ENCODE data around the gene GCG.

The GCG gene

DNA sequence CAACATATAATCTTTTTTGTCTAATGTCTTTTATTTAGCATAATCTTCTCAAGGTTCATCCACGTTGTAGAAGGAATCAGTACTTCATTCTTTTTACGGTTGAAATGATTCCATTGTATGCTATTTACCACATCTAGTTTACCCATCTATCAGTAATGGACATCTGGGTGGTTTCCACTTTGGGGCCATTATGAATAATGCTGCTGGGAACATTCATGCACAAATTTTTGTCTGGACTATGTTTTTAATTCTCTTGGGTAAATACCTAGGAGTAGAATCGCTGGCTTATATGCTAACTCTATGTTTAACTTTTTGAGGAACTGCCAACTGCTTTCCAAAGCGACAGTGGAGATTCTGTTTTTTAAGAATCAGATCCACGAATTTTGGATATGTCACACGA lies 7.4 kb upstream of the GCG start:
- TF ChIP-seq CTCF (IDR thresholded peaks at IDR 0.05; ENCODE audit: insufficient read depth, low read length) (no peak), SPI1 (IDR thresholded peaks at IDR 0.05; ENCODE audit: borderline replicate concordance, low read depth) (no peak), POLR2AphosphoS5 (IDR thresholded peaks at IDR 0.05; ENCODE audit: low read depth) (no peak)
- no peak for DNase-seq (ENCODE audit: low read depth in 1 of 2, low spot score in 1 of 2)
- Histone ChIP-seq H3K27me3 (ENCODE audit: insufficient read depth, poor library complexity, severe bottlenecking) (peaks cover 8% of the 10 kb centered on the region), H3K27ac (replicated peaks) (no peak overlapping the region), H3K4me3 (replicated peaks; ENCODE audit: insufficient read depth, low read length) (no peak overlapping the region)

DNA sequence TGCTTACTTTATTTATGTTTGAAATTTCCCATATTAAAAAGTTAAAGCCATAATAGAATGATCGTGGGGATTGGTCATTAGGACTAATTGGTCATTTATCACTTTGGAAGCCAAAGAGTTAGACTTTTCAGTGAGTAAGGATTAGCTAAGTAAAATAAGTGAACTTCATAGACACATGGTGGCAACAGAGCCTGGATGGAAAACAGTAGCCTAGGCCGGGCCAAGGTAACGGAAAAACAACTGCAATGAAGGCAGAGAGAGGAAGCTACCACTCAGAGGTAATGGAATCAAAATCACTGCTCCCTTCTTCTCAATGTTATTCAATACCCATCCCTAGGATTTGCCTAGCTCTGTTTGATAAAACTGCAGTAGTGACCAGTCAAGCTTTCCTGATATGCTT lies 4.1 kb upstream of the GCG start:
- TF ChIP-seq SPI1 (IDR thresholded peaks at IDR 0.05; ENCODE audit: borderline replicate concordance, low read depth) (no peak), GABPA (IDR thresholded peaks at IDR 0.05; ENCODE audit: low read depth) (no peak), CTCF (IDR thresholded peaks at IDR 0.05; ENCODE audit: insufficient read depth, low read length) (no peak), POLR2AphosphoS5 (IDR thresholded peaks at IDR 0.05; ENCODE audit: low read depth) (no peak)
- TF ChIP-seq, protein P1, sequence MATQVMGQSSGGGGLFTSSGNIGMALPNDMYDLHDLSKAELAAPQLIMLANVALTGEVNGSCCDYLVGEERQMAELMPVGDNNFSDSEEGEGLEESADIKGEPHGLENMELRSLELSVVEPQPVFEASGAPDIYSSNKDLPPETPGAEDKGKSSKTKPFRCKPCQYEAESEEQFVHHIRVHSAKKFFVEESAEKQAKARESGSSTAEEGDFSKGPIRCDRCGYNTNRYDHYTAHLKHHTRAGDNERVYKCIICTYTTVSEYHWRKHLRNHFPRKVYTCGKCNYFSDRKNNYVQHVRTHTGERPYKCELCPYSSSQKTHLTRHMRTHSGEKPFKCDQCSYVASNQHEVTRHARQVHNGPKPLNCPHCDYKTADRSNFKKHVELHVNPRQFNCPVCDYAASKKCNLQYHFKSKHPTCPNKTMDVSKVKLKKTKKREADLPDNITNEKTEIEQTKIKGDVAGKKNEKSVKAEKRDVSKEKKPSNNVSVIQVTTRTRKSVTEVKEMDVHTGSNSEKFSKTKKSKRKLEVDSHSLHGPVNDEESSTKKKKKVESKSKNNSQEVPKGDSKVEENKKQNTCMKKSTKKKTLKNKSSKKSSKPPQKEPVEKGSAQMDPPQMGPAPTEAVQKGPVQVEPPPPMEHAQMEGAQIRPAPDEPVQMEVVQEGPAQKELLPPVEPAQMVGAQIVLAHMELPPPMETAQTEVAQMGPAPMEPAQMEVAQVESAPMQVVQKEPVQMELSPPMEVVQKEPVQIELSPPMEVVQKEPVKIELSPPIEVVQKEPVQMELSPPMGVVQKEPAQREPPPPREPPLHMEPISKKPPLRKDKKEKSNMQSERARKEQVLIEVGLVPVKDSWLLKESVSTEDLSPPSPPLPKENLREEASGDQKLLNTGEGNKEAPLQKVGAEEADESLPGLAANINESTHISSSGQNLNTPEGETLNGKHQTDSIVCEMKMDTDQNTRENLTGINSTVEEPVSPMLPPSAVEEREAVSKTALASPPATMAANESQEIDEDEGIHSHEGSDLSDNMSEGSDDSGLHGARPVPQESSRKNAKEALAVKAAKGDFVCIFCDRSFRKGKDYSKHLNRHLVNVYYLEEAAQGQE (IDR thresholded peaks at IDR 0.05; ENCODE audit: insufficient replicate concordance, low read depth) = no peak
- Histone ChIP-seq H3K4me3 (replicated peaks; ENCODE audit: insufficient read depth, low read length) (no peak overlapping the region), H3K27me3 (ENCODE audit: insufficient read depth, poor library complexity, severe bottlenecking) (peaks cover 6% of the 10 kb centered on the region), H3K27ac (replicated peaks) (no peak overlapping the region)
- DNase-seq (ENCODE audit: low read depth in 1 of 2, low spot score in 1 of 2) = no peak

DNA sequence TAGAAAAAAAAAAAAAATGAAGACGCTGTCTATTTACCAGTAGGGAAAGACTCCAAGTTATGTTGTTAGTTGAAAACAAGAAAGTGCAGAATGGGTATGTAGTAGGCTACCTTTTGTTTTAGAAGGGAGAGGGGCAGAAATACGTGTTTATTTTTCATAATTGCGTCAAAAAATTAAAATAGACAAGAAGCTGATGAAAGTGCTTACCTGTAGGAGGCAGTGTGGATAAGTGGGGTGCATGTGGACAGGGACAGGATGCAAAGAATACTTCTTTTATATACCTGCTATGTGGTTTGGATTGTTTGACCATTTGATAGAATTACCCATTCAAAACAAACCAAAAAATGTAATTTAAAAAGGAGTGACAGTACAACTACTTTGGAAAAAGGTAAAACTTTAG lies 3.0 kb upstream of the GCG start:
- no peak overlapping the region for H3K27ac ChIP-seq (replicated peaks)
- TF ChIP-seq CTCF (IDR thresholded peaks at IDR 0.05; ENCODE audit: insufficient read depth, low read length) (no peak), POLR2AphosphoS5 (IDR thresholded peaks at IDR 0.05; ENCODE audit: low read depth) (no peak), SPI1 (IDR thresholded peaks at IDR 0.05; ENCODE audit: borderline replicate concordance, low read depth) (no peak), GABPA (IDR thresholded peaks at IDR 0.05; ENCODE audit: low read depth) (no peak)
- TF ChIP-seq, protein P1 (IDR thresholded peaks at IDR 0.05; ENCODE audit: insufficient replicate concordance, low read depth) = no peak
- H3K4me3 ChIP-seq (replicated peaks; ENCODE audit: insufficient read depth, low read length) = no peak overlapping the region
- DNase-seq (ENCODE audit: low read depth in 1 of 2, low spot score in 1 of 2) = no peak
- peaks cover 6% of the 10 kb centered on the region for H3K27me3 ChIP-seq (ENCODE audit: insufficient read depth, poor library complexity, severe bottlenecking)

GRCh38 chr2:162153608-162154224 lies 1.7 kb upstream of the GCG start:
- H3K27ac ChIP-seq (replicated peaks) = no peak overlapping the region
- no peak overlapping the region for H3K4me3 ChIP-seq (replicated peaks; ENCODE audit: insufficient read depth, low read length)
- H3K27me3 ChIP-seq (ENCODE audit: insufficient read depth, poor library complexity, severe bottlenecking) = peaks cover 9% of the 10 kb centered on the region
- DNase-seq (ENCODE audit: low read depth in 1 of 2, low spot score in 1 of 2) = peak; percentile 8 to 63
- TF ChIP-seq, protein P1 (IDR thresholded peaks at IDR 0.05; ENCODE audit: insufficient replicate concordance, low read depth) = no peak
- TF ChIP-seq CTCF (IDR thresholded peaks at IDR 0.05; ENCODE audit: insufficient read depth, low read length) (peak; percentile 90), GABPA (IDR thresholded peaks at IDR 0.05; ENCODE audit: low read depth) (no peak), SPI1 (IDR thresholded peaks at IDR 0.05; ENCODE audit: borderline replicate concordance, low read depth) (no peak), POLR2AphosphoS5 (IDR thresholded peaks at IDR 0.05; ENCODE audit: low read depth) (no peak)
